Subcutaneous abdominal adipose tissue (tissue), 5 donors: Measurements from ENCODE around the gene DGKB.

Experiments
- H3K27ac ChIP-seq: one replicate; pipeline ENCODE4 v1.7.0; 2013; ENCODE audit warnings: low read depth, mild to moderate bottlenecking, inconsistent platforms, low read length, moderate library complexity
- H3K27me3 ChIP-seq, 5 donors: one replicate each; pipeline ENCODE4 v1.7.0; 2013; ENCODE audit warnings: low read length in 5 of 5, inconsistent platforms in 1 of 5; ENCODE audit not compliant: control insufficient read depth in 5 of 5, insufficient read depth in 4 of 5
- H3K36me3 ChIP-seq, 5 donors: one replicate each; pipeline ENCODE4 v1.7.0; 2013; ENCODE audit warnings: low read length in 5 of 5; ENCODE audit not compliant: control insufficient read depth in 5 of 5, insufficient read depth in 5 of 5
- H3K4me1 ChIP-seq, 5 donors: one replicate each; pipeline ENCODE4 v1.7.0; 2013; ENCODE audit warnings: low read length in 5 of 5, mild to moderate bottlenecking in 3 of 5, moderate library complexity in 1 of 5; ENCODE audit not compliant: control insufficient read depth in 5 of 5, insufficient read depth in 5 of 5
- H3K4me3 ChIP-seq, 5 donors: one replicate each; pipeline ENCODE4 v1.7.0; 2013; ENCODE audit warnings: low read length in 5 of 5, low read depth in 1 of 5
- H3K9ac ChIP-seq, 5 donors: one replicate each; pipeline ENCODE4 v1.7.0; 2013; ENCODE audit warnings: low read length in 5 of 5, mild to moderate bottlenecking in 4 of 5, moderate library complexity in 3 of 5
- H3K9me3 ChIP-seq, 5 donors: one replicate each; pipeline ENCODE4 v1.7.0; 2013; ENCODE audit warnings: low read length in 5 of 5; ENCODE audit not compliant: control insufficient read depth in 5 of 5
- donor health status: healthy.
- donor health status: healthy.
- donor health status: healthy.
- donor health status: healthy.
- donor health status: healthy.

DGKB gene

GRCh38 chr7:14870394-14870793 lies 32.2 kb downstream of the DGKB start:
- Histone ChIP-seq H3K27ac (no peak overlapping the region), H3K9ac (no peak overlapping the region), H3K27me3 (no peaks in the 10 kb centered on the region), H3K36me3 (no peaks in the 10 kb centered on the region), H3K9me3 (peaks cover 0 to 4% (median 0%) of the 10 kb centered on the region in 5 donors), H3K4me1 (no peaks in the 10 kb centered on the region), H3K4me3 (no peak overlapping the region)

- no peak overlapping the region for H3K4me3 ChIP-seq
- H3K9ac ChIP-seq, result no peak overlapping the region
- H3K36me3 ChIP-seq, result no peaks in the 10 kb centered on the region
- H3K4me1 ChIP-seq, result no peaks in the 10 kb centered on the region
- H3K27me3 ChIP-seq, result no peaks in the 10 kb centered on the region
- no peak overlapping the region for H3K27ac ChIP-seq
- peaks cover 0 to 4% (median 0%) of the 10 kb centered on the region in 5 donors for H3K9me3 ChIP-seq
Observed at GRCh38 chr7:14868937-14869336, 33.6 kb downstream of the DGKB start.

- Histone ChIP-seq H3K27ac (no peak overlapping the region), H3K9me3 (no peaks in the 10 kb centered on the region), H3K36me3 (no peaks in the 10 kb centered on the region), H3K4me3 (no peak overlapping the region), H3K4me1 (no peaks in the 10 kb centered on the region), H3K9ac (no peak overlapping the region), H3K27me3 (no peaks in the 10 kb centered on the region)
Observed at GRCh38 chr7:14861456-14861855, 41.1 kb downstream of the DGKB start.

- H3K27me3 ChIP-seq, result no peaks in the 10 kb centered on the region
- H3K36me3 ChIP-seq, result no peaks in the 10 kb centered on the region
- H3K4me1 ChIP-seq, result no peaks in the 10 kb centered on the region
- H3K9ac ChIP-seq, result no peak overlapping the region
- no peak overlapping the region for H3K4me3 ChIP-seq
- H3K27ac ChIP-seq, result no peak overlapping the region
- no peaks in the 10 kb centered on the region for H3K9me3 ChIP-seq
Observed at GRCh38 chr7:14859267-14859666, 43.3 kb downstream of the DGKB start.

- Histone ChIP-seq H3K9me3 (no peaks in the 10 kb centered on the region), H3K27me3 (no peaks in the 10 kb centered on the region), H3K27ac (no peak overlapping the region), H3K4me3 (no peak overlapping the region), H3K9ac (no peak overlapping the region), H3K4me1 (no peaks in the 10 kb centered on the region), H3K36me3 (no peaks in the 10 kb centered on the region)
Observed at GRCh38 chr7:14858866-14859265, 43.7 kb downstream of the DGKB start.

GRCh38 chr7:14858410-14858809 lies 44.1 kb downstream of the DGKB start:
- H3K27ac ChIP-seq, result no peak overlapping the region
- no peaks in the 10 kb centered on the region for H3K4me1 ChIP-seq
- H3K4me3 ChIP-seq, result no peak overlapping the region
- no peaks in the 10 kb centered on the region for H3K27me3 ChIP-seq
- H3K9ac ChIP-seq, result no peak overlapping the region
- no peaks in the 10 kb centered on the region for H3K9me3 ChIP-seq
- no peaks in the 10 kb centered on the region for H3K36me3 ChIP-seq

- no peak overlapping the region for H3K9ac ChIP-seq
- H3K9me3 ChIP-seq, result no peaks in the 10 kb centered on the region
Observed at GRCh38 chr7:14855033-14855794, 47.3 kb downstream of the DGKB start.

DNA sequence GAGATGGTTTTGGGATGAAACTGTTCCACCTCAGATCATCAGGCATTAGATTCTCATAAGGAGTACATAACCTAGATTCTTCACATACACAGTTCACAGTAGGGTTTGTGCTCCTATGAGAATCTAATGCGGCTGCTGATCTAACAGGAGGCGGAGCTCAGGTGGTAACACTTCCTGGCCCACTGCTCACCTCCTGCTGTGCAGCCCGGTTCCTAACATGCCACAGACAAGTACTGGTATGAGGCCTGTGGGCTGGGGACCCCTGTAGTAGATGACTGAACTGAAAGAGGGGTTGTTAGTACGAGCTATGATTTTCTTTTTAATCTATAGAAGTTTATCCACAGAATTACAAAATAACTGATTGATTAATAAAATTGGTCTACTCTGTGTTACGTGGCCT lies 48.1 kb downstream of the DGKB start:
- Histone ChIP-seq H3K36me3 (no peaks in the 10 kb centered on the region), H3K9me3 (no peaks in the 10 kb centered on the region), H3K27ac (no peak overlapping the region), H3K4me3 (no peak overlapping the region), H3K4me1 (no peaks in the 10 kb centered on the region), H3K9ac (no peak overlapping the region), H3K27me3 (no peaks in the 10 kb centered on the region)

More at GRCh38 chr7:14855033-14855794, 47.3 kb downstream of the DGKB start:
- Histone ChIP-seq H3K4me1 (no peaks in the 10 kb centered on the region), H3K4me3 (no peak overlapping the region), H3K27ac (no peak overlapping the region), H3K27me3 (no peaks in the 10 kb centered on the region), H3K36me3 (no peaks in the 10 kb centered on the region)

- H3K9me3 ChIP-seq, result peaks cover 0 to 1% (median 0%) of the 10 kb centered on the region in 5 donors
- no peaks in the 10 kb centered on the region for H3K27me3 ChIP-seq
- no peaks in the 10 kb centered on the region for H3K4me1 ChIP-seq
- no peak overlapping the region for H3K9ac ChIP-seq
- no peaks in the 10 kb centered on the region for H3K36me3 ChIP-seq
- no peak overlapping the region for H3K4me3 ChIP-seq
- H3K27ac ChIP-seq, result no peak overlapping the region
Observed at GRCh38 chr7:14851610-14852009, 50.9 kb downstream of the DGKB start.

DNA sequence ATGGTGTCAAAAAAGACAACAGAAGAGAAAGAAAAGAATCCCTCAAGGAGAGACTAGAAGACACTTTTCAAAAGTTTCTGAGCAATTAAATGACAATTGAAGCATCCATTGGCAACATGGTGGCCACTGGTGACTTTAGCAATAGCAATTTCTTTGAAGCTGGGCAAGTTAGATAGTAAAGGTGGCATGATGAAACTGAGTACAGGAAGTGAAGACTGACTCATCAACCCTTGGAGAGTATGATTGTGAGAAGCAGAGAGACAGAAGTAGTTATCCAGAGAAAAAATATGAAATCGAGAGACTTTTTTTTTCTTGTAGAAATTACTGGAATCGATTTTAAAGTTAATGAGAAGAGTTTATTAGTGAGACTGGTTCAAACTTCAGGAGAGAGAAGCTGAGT lies 52.5 kb downstream of the DGKB start:
- Histone ChIP-seq H3K27me3 (no peaks in the 10 kb centered on the region), H3K36me3 (no peaks in the 10 kb centered on the region), H3K27ac (no peak overlapping the region), H3K4me1 (no peaks in the 10 kb centered on the region), H3K4me3 (no peak overlapping the region), H3K9me3 (peaks cover 0 to 2% (median 0%) of the 10 kb centered on the region in 5 donors), H3K9ac (no peak overlapping the region)
